SKM-1 (cell line): Measurements from ENCODE around the gene HGFAC.

Source experiments
- DNase-seq: peaks from one replicate; lab custom pipeline; 2025; ENCODE audit not compliant: unreplicated experiment; lab: John Stamatoyannopoulos, UW

Gene HGFAC

GRCh38 chr4:3423952-3424351, 17.8 kb upstream of the HGFAC start:
- no peak for DNase-seq

- no peak for DNase-seq
These were observed 17.2 kb upstream of the HGFAC start for GRCh38 chr4:3424522-3425095.

- DNase-seq = no peak
These were observed 15.2 kb upstream of the HGFAC start for GRCh38 chr4:3426465-3427133.

- no peak for DNase-seq
These were observed 14.7 kb upstream of the HGFAC start for GRCh38 chr4:3427134-3427476.

GRCh38 chr4:3427706-3428446, 13.9 kb upstream of the HGFAC start:
- no peak for DNase-seq

GRCh38 chr4:3429651-3430050, 12.1 kb upstream of the HGFAC start:
- DNase-seq = no peak

- no peak for DNase-seq
These were observed 11.2 kb upstream of the HGFAC start for GRCh38 chr4:3430524-3430923.

GRCh38 chr4:3431446-3431993, 10.2 kb upstream of the HGFAC start:
- no peak for DNase-seq

- no peak for DNase-seq
These were observed 9.4 kb upstream of the HGFAC start for GRCh38 chr4:3432381-3432790.

- no peak for DNase-seq
These were observed 8.5 kb upstream of the HGFAC start for GRCh38 chr4:3433138-3433869.

- DNase-seq = no peak
These were observed 6.7 kb upstream of the HGFAC start for GRCh38 chr4:3434881-3435685.

GRCh38 chr4:3435686-3435956, 6.1 kb upstream of the HGFAC start:
- no peak for DNase-seq

GRCh38 chr4:3436048-3436797, 5.5 kb upstream of the HGFAC start:
- no peak for DNase-seq

GRCh38 chr4:3436798-3437581, 4.8 kb upstream of the HGFAC start:
- DNase-seq = no peak

GRCh38 chr4:3437582-3437936, 4.2 kb upstream of the HGFAC start:
- no peak for DNase-seq

- DNase-seq = no peak
These were observed 3.5 kb upstream of the HGFAC start for GRCh38 chr4:3437998-3438846.

GRCh38 chr4:3438847-3439180, 3.0 kb upstream of the HGFAC start:
- DNase-seq = no peak

GRCh38 chr4:3439391-3439790, 2.4 kb upstream of the HGFAC start:
- no peak for DNase-seq

- DNase-seq = no peak
These were observed 1.8 kb upstream of the HGFAC start for GRCh38 chr4:3440011-3440410.
